ENCODE data around the gene GTF3C5. TPM values are rescaled to one million over a fixed set of nuclear protein-coding genes. Genes with fewer than 3 reads are reported as not detected.

The GTF3C5 gene
- polyA plus RNA-seq, 1 of the 3 experiments (the other 2 are of a cell fraction), result 57.3 TPM

DNA sequence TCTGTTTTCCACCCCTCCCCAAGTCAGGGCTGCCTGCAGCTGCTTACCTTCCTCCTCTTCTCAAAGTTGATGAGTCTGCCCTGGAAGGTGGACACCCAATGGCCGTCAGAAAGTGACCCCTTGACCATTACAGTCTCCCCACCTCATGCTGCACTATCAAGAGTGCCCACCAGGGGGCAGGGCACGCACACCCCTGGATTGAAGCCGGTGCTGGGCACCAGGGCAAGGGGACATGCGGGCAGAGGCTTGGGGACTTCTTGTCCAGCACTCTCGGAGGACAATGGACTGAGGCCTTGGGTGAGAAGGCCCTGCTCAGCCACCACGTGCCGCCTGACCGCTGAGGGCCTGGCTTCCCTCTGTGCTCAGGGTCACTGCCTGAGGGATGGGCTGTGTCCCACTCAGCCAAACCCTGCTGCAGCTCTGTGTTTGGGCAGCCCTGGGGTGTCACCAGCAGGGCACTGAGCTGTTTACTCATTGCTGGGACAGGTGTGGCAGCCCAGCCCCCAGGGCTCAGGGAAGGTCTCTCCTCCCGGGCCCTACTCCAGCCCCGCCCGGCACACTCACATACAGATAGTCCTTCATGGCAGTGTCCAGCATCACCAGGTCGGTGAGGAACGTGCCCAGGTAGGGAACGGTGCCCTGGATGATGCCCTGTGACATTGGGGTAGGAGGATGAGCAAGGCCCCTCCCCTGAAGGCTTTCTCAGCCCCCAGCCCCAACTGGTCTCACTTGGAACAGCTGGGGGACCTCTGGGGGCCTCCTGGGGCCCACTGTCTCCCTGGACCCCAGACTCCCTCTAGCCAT is 72.6 kb downstream of the GTF3C5 start:
- POLR2A ChIA-PET, result interaction anchor here (1.0 to 1.3 kb wide), 3 partner anchors 13 to 41 kb away, joined by 4 to 6 read pairs (median 4); no protein-coding TSS in a partner anchor
- WGBS (ENCODE audit: low lambda C conversion rate), result 79% methylated on average over 7 of the region's 14 CpGs

More for the DNA sequence above, 72.6 kb downstream of the GTF3C5 start:
- no peak overlapping the region for H3K9ac ChIP-seq
- peak overlapping the region in 1 of 2 experiments; percentile 50; a peak in 1 of 4 replicates for H3K27ac ChIP-seq (ENCODE audit: low read depth in 2 of 2, low read length in 1 of 2)
- no peaks in the 10 kb centered on the region for H3K79me2 ChIP-seq (ENCODE audit: insufficient read depth)
- H3K27me3 ChIP-seq (ENCODE audit: insufficient read depth), result no peaks in the 10 kb centered on the region
- H4K20me1 ChIP-seq (ENCODE audit: insufficient read depth), result 0 out of 2 replicates have a peak, but pooled peaks cover 7% of the 10 kb centered on the region
- H2AFZ ChIP-seq (ENCODE audit: low read depth), result no peak overlapping the region
- TF ChIP-seq, protein P1, sequence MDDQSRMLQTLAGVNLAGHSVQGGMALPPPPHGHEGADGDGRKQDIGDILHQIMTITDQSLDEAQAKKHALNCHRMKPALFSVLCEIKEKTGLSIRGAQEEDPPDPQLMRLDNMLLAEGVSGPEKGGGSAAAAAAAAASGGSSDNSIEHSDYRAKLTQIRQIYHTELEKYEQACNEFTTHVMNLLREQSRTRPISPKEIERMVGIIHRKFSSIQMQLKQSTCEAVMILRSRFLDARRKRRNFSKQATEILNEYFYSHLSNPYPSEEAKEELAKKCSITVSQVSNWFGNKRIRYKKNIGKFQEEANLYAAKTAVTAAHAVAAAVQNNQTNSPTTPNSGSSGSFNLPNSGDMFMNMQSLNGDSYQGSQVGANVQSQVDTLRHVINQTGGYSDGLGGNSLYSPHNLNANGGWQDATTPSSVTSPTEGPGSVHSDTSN (IDR thresholded peaks at IDR 0.05), result no peak
- TF ChIP-seq MEF2A (IDR thresholded peaks at IDR 0.05; ENCODE audit: borderline replicate concordance, low read depth) (no peak), MXI1 (IDR thresholded peaks at IDR 0.05; ENCODE audit: low read depth, low read length) (peak; percentile 67; the same call in 1 of the 2 replicates), FOXJ3 (CRISPR knock-in tag; IDR thresholded peaks at IDR 0.05) (no peak), TCF12 (IDR thresholded peaks at IDR 0.05) (no peak), NFIC (IDR thresholded peaks at IDR 0.05; ENCODE audit: borderline replicate concordance) (no peak), RAD21 (IDR thresholded peaks at IDR 0.05; ENCODE audit: low read length) (peak; percentile 92), POLR2AphosphoS5 (IDR thresholded peaks at IDR 0.05; ENCODE audit: low read depth, low read length) (no peak), SMC3 (IDR thresholded peaks at IDR 0.05; ENCODE audit: low read depth, low read length) (peak; percentile 94)
- TF ChIP-seq, protein P2, sequence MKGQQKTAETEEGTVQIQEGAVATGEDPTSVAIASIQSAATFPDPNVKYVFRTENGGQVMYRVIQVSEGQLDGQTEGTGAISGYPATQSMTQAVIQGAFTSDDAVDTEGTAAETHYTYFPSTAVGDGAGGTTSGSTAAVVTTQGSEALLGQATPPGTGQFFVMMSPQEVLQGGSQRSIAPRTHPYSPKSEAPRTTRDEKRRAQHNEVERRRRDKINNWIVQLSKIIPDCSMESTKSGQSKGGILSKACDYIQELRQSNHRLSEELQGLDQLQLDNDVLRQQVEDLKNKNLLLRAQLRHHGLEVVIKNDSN (IDR thresholded peaks at IDR 0.05; ENCODE audit: borderline replicate concordance, low read depth), result no peak
- TF ChIP-seq, protein P3, sequence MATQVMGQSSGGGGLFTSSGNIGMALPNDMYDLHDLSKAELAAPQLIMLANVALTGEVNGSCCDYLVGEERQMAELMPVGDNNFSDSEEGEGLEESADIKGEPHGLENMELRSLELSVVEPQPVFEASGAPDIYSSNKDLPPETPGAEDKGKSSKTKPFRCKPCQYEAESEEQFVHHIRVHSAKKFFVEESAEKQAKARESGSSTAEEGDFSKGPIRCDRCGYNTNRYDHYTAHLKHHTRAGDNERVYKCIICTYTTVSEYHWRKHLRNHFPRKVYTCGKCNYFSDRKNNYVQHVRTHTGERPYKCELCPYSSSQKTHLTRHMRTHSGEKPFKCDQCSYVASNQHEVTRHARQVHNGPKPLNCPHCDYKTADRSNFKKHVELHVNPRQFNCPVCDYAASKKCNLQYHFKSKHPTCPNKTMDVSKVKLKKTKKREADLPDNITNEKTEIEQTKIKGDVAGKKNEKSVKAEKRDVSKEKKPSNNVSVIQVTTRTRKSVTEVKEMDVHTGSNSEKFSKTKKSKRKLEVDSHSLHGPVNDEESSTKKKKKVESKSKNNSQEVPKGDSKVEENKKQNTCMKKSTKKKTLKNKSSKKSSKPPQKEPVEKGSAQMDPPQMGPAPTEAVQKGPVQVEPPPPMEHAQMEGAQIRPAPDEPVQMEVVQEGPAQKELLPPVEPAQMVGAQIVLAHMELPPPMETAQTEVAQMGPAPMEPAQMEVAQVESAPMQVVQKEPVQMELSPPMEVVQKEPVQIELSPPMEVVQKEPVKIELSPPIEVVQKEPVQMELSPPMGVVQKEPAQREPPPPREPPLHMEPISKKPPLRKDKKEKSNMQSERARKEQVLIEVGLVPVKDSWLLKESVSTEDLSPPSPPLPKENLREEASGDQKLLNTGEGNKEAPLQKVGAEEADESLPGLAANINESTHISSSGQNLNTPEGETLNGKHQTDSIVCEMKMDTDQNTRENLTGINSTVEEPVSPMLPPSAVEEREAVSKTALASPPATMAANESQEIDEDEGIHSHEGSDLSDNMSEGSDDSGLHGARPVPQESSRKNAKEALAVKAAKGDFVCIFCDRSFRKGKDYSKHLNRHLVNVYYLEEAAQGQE (IDR thresholded peaks at IDR 0.05; ENCODE audit: low read depth, low read length), result no peak
- TF ChIP-seq, protein P4, sequence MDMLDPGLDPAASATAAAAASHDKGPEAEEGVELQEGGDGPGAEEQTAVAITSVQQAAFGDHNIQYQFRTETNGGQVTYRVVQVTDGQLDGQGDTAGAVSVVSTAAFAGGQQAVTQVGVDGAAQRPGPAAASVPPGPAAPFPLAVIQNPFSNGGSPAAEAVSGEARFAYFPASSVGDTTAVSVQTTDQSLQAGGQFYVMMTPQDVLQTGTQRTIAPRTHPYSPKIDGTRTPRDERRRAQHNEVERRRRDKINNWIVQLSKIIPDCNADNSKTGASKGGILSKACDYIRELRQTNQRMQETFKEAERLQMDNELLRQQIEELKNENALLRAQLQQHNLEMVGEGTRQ (IDR thresholded peaks at IDR 0.05; ENCODE audit: borderline replicate concordance, low read depth, low read length), result no peak
- TF ChIP-seq, protein P5, sequence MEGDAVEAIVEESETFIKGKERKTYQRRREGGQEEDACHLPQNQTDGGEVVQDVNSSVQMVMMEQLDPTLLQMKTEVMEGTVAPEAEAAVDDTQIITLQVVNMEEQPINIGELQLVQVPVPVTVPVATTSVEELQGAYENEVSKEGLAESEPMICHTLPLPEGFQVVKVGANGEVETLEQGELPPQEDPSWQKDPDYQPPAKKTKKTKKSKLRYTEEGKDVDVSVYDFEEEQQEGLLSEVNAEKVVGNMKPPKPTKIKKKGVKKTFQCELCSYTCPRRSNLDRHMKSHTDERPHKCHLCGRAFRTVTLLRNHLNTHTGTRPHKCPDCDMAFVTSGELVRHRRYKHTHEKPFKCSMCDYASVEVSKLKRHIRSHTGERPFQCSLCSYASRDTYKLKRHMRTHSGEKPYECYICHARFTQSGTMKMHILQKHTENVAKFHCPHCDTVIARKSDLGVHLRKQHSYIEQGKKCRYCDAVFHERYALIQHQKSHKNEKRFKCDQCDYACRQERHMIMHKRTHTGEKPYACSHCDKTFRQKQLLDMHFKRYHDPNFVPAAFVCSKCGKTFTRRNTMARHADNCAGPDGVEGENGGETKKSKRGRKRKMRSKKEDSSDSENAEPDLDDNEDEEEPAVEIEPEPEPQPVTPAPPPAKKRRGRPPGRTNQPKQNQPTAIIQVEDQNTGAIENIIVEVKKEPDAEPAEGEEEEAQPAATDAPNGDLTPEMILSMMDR (IDR thresholded peaks at IDR 0.05), result peak; percentile 94
- peaks cover 26 to 82% of the 10 kb centered on the region in 2 experiments for H3K36me3 ChIP-seq (replicated peaks in 1 of 2; ENCODE audit: control insufficient read depth in 1 of 2, insufficient read depth in 2 of 2, low read length in 1 of 2)
- CTCF ChIA-PET, result interaction anchor here (0.6 to 30.3 kb wide), 29 partner anchors 8 to 226 kb away, joined by 3 to 810 read pairs (median 3); partner anchors contain the start of genes GBGT1 and GTF3C5
- no peak overlapping the region; a peak in 1 of 4 replicates for H3K4me3 ChIP-seq (ENCODE audit: low read depth in 2 of 2, low read length in 1 of 2)
- DNase-seq, result peak; percentile 93
- H3K9me3 ChIP-seq, result no peaks in the 10 kb centered on the region
- no peak overlapping the region for H3K4me2 ChIP-seq
- H3K9me2 ChIP-seq, result no peaks in the 10 kb centered on the region
- H3K4me1 ChIP-seq (ENCODE audit: control insufficient read depth in 1 of 2, insufficient read depth in 2 of 2, low read depth in 1 of 2, low read length in 1 of 2), result peaks cover 0 to 2% of the 10 kb centered on the region in 2 experiments; a peak in 1 of 4 replicates
- H3F3A ChIP-seq (replicated peaks; ENCODE audit: insufficient read depth), result no peaks in the 10 kb centered on the region

Measured in SK-N-SH (cell line).